DOHH2 (cell line): Measurements from ENCODE around the gene FOXP3.

Experiments used
- CTCF ChIP-seq: fragments of 200-600 bp; sonication (generic); IDR thresholded peaks from one replicate; pipeline ENCODE4 v1.5.1; 2014; ENCODE audit warnings: antibody characterized with exemption, mild to moderate bottlenecking, low read depth, low read length; ENCODE audit not compliant: poor library complexity, severe bottlenecking
- EZH2phosphoT487 ChIP-seq: fragments of 200-600 bp; sonication (generic); IDR thresholded peaks from 2 replicates; pipeline ENCODE4 v1.6.1; 2017; ENCODE audit warnings: borderline replicate concordance, mild to moderate bottlenecking, antibody characterized with exemption, low read length, moderate library complexity, mixed read lengths

GRCh38 chrX:49268702-49269009 lies 4.1 kb upstream of the FOXP3 start:
- TF ChIP-seq CTCF (no peak), EZH2phosphoT487 (no peak)
